AG09319 (cell line): Measurements from ENCODE around the gene SLC47A1.

Experiments
- DNase-seq: peaks from one replicate; pipeline ENCODE4 v3.0.0-alpha.2; 2010; ENCODE audit warnings: low read depth; ENCODE audit errors: extremely low read depth
- CTCF ChIP-seq: IDR thresholded peaks from 2 replicates; pipeline ENCODE4 v1.5.1; 2011; ENCODE audit warnings: low read depth, mild to moderate bottlenecking, inconsistent platforms, low read length, moderate library complexity

The SLC47A1 gene

GRCh38 chr17:19596869-19597268 lies 63.2 kb downstream of the SLC47A1 start:
- TF ChIP-seq CTCF: no peak
- DNase-seq: no peak

DNA sequence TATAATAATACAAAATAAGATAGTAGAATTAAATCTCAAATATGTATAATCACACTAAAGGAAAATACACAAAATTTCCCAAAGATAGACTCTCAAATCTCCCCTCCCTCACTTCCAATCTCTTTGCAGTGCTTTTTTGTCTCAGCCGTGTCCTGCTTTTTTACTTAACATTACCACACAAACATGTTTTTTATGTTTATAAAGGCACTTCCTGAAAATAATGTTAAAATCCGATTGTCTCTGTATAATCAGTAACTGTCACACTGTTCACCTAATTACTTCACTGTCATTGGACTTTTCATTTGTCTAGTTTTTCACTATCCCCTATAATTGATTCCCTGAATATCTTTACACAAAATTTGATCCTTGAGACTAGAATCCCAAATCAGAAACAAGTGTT lies 76.7 kb downstream of the SLC47A1 start:
- no peak for DNase-seq
- TF ChIP-seq CTCF: no peak

DNA sequence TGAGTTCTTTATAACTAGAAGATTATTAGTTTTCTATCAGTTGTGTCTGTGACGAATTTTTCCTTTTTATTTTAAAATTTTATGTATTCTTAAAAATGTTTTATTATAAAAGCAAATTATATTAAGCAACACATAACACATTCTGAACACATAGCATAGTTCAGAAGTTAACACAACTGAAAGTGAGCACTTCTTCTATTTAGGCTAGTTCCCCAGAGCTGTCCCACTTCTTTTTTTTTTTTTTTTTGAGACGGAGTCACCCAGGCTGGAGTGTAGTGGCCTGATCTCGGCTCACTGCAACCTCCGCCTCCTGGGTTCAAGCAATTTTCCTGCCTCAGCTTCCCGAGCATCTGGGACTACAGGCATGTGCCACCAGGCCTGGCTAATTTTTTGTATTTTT lies 77.2 kb downstream of the SLC47A1 start:
- no peak for TF ChIP-seq CTCF
- no peak for DNase-seq

DNA sequence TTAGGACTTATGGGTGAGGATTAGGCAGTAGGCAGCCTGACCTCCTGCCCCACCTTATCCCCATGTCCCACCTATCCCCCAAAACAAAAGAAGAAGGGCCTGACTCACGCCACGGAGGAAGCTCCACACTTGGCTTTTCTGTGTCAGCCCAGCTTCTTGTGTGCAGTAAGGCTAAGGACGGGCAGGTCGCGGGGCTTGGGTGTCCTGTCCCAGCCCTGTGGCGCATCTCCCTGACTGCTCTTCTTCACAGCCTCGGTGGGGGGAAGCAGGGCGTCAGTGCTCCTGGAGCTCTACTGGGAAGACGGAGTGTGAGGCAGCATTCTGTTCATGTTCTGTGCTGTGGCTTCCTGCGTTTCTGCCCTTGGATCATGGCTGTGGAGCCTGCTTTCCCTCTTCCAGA lies 80.3 kb downstream of the SLC47A1 start:
- DNase-seq: no peak
- TF ChIP-seq CTCF: no peak

DNA sequence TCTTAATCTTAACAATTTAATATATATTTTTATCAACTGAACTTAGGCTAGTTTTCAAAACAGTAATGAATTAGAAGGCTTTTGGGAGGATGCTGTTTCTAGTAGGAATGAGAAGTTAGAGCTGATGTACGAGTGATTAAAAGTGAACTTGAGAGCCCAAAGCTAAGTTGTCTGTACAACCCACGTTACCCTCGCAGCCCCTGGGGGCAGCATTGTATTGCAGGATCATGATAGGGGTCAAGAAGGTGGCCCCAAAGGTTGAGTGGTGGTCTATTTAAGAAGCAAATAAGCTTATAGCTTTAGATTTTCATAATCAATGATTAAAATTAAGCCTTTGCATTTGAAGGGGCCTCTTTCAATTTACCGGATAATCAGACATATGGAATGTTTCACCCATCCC lies 81.2 kb downstream of the SLC47A1 start:
- no peak for DNase-seq

DNA sequence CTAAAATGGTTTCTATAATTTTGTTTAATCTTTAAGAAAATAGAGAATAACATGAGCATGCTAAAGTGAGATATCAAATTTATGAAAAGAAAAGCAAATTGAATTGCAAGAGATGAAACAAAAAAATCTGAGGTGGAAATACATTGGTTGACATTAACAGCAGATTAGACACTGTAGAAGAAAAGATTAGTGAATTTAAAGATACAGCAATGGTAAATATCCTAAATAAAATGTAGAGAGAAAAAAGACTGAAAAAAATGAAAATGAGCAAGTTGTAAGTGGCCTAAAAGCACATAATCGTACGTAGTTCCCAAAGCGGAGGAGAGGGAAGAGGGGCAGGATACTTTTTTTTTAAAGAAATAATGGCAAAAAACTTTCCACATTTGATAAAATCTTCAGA lies 84.4 kb downstream of the SLC47A1 start:
- no peak for DNase-seq
- no peak for TF ChIP-seq CTCF

More for the DNA sequence above, 81.2 kb downstream of the SLC47A1 start:
- TF ChIP-seq CTCF: no peak; the same call in 1 of the 2 replicates

- TF ChIP-seq CTCF: no peak
- no peak for DNase-seq
These were observed 86.2 kb downstream of the SLC47A1 start for GRCh38 chr17:19619705-19620325.
